ENCODE results near the gene SYNE1. TPM values are rescaled to one million over a fixed set of nuclear protein-coding genes. Genes with fewer than 3 reads are reported as not detected.

The SYNE1 gene
- total and polyA plus RNA-seq, 7 donors: 6.0 to 74.6 (median 16.5) TPM

GRCh38 chr6:152575161-152575560 is 62.0 kb downstream of the SYNE1 start:
- TF ChIP-seq CTCF (IDR thresholded peaks at IDR 0.05): no peak
- WGBS, 3 donors: 35 to 65% (median 36%) methylated on average over 2 of the region's 2 CpGs
- Histone ChIP-seq H3K27me3 (ENCODE audit: insufficient read depth in 3 of 3, low read length in 2 of 3) (no peaks in the 10 kb centered on the region), H3K4me3 (no peak overlapping the region), H3K36me3 (ENCODE audit: insufficient read depth in 1 of 2, low read depth in 1 of 2) (no peaks in the 10 kb centered on the region), H3K4me1 (no peaks in the 10 kb centered on the region), H3K9me3 (no peaks in the 10 kb centered on the region), H3K27ac (no peak overlapping the region)
- ATAC-seq (no peak), DNase-seq (no peak)
- intact Hi-C loops (cut with DNase I): no loop called here

DNA sequence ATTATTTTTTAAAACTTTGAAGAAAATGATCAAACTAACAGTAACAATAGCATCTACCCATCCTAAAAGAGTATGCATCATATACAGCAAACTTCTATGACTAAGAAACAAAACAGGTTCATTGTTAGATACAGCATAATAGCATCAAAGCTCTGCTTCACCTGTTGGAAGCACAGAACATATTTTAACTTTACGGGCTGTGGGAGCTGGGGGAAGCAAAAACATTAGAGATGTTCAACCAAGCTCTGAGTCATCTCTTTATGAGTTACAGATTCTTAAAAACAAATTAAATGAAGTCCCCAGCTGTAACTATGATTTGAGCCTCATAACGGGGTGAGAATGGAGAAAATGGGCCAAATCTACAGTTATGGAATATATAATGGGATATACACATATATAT is 63.4 kb downstream of the SYNE1 start:
- DNase-seq (no peak), ATAC-seq (no peak)
- Histone ChIP-seq H3K27ac (no peak overlapping the region), H3K4me1 (no peaks in the 10 kb centered on the region), H3K36me3 (ENCODE audit: insufficient read depth in 1 of 2, low read depth in 1 of 2) (no peaks in the 10 kb centered on the region), H3K9me3 (no peaks in the 10 kb centered on the region), H3K27me3 (ENCODE audit: insufficient read depth in 3 of 3, low read length in 2 of 3) (no peaks in the 10 kb centered on the region), H3K4me3 (no peak overlapping the region)
- no peak for TF ChIP-seq CTCF (IDR thresholded peaks at IDR 0.05)
- intact Hi-C loops (cut with DNase I): no loop called here
- WGBS, 3 donors: 59 to 78% (median 68%) methylated on average over 2 of the region's 2 CpGs

GRCh38 chr6:152572338-152573088 is 64.6 kb downstream of the SYNE1 start:
- intact Hi-C loops (cut with DNase I): no loop called here
- TF ChIP-seq CTCF (IDR thresholded peaks at IDR 0.05): no peak
- no peaks in the 10 kb centered on the region for H3K4me1 ChIP-seq
- H3K27ac ChIP-seq: no peak overlapping the region
- no peaks in the 10 kb centered on the region for H3K27me3 ChIP-seq (ENCODE audit: insufficient read depth in 3 of 3, low read length in 2 of 3)
- DNase-seq (no peak), ATAC-seq (no peak)
- WGBS, 3 donors: 27 to 33% (median 31%) methylated on average over 7 of the region's 7 CpGs
- no peaks in the 10 kb centered on the region for H3K9me3 ChIP-seq
- H3K4me3 ChIP-seq: no peak overlapping the region
- H3K36me3 ChIP-seq (ENCODE audit: insufficient read depth in 1 of 2, low read depth in 1 of 2): no peaks in the 10 kb centered on the region

- no peaks in the 10 kb centered on the region for H3K27me3 ChIP-seq (ENCODE audit: insufficient read depth in 3 of 3, low read length in 2 of 3)
- no peak overlapping the region for H3K27ac ChIP-seq
- ATAC-seq (no peak), DNase-seq (no peak)
- no peaks in the 10 kb centered on the region for H3K4me1 ChIP-seq
- no peak overlapping the region for H3K4me3 ChIP-seq
- TF ChIP-seq CTCF (IDR thresholded peaks at IDR 0.05): no peak
- intact Hi-C loops (cut with DNase I): no loop called here
- H3K9me3 ChIP-seq: no peaks in the 10 kb centered on the region
- WGBS, 3 donors: 55 to 68% (median 58%) methylated on average over 2 of the region's 2 CpGs
- H3K36me3 ChIP-seq (ENCODE audit: insufficient read depth in 1 of 2, low read depth in 1 of 2): no peaks in the 10 kb centered on the region
Observed at GRCh38 chr6:152571943-152572337, 65.2 kb downstream of the SYNE1 start.

- intact Hi-C loops (cut with DNase I): no loop called here
- ATAC-seq (no peak), DNase-seq (no peak)
- no peak for TF ChIP-seq CTCF (IDR thresholded peaks at IDR 0.05)
- Histone ChIP-seq H3K27ac (no peak overlapping the region), H3K4me3 (no peak overlapping the region), H3K9me3 (no peaks in the 10 kb centered on the region), H3K27me3 (ENCODE audit: insufficient read depth in 3 of 3, low read length in 2 of 3) (no peaks in the 10 kb centered on the region), H3K4me1 (no peaks in the 10 kb centered on the region), H3K36me3 (ENCODE audit: insufficient read depth in 1 of 2, low read depth in 1 of 2) (no peaks in the 10 kb centered on the region)
- 32 to 49% (median 38%) methylated on average over 1 of the region's 1 CpG for WGBS, 3 donors
Observed at GRCh38 chr6:152571089-152571488, 66.1 kb downstream of the SYNE1 start.
